Measurements from ENCODE around the gene TGM1.

The TGM1 gene

DNA sequence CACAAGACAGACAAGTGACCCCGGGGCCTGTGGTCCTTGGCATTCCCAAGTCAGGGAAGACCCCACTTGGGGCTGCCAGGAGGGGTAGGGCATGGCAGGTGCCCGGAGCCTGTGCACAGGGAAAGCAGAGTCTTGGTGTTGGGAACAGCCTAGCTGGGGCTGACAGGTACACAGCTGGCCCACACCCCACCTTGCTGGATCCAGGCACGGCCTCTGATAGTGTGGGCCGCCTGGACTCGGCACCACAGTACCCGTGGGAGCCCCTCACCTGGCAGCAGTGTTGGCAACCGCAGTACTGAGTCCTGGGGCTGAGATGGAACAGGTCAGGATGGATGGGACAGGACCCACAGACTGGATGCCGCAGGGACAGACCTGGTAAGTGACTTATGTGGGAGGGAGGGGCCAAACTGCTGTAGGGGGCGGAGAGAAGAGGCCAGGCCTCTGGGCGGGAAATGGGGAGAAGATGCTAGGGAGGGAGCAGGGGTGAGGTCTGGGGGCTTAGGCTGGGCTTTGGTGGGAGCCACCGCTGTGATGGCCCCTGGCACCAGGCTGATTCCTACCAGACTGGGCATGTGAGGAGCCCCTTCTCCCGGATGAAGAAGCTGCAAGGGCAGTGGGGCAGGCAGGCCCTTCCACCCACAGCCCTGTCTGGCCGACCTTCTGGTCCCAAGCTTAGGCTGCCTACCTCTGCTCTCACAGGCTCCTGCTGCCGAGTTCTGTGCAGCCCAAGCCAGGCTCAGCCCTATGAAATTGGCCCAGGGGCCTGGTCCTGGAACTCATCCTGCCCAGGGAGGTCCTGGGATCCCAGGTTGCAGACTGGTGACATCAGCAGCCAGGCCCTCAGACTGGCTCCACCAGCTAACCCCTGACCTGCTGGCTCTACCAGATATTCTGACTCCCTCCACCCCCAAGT lies at the start of gene TGM1:
TSS of gene TGM1 (minus strand) at position 357 of the 913 bp plus-strand sequence. CDS start 825 bp downstream, outside the sequence.
- DNase-seq (ENCODE audit: low spot score) = no peak

DNA sequence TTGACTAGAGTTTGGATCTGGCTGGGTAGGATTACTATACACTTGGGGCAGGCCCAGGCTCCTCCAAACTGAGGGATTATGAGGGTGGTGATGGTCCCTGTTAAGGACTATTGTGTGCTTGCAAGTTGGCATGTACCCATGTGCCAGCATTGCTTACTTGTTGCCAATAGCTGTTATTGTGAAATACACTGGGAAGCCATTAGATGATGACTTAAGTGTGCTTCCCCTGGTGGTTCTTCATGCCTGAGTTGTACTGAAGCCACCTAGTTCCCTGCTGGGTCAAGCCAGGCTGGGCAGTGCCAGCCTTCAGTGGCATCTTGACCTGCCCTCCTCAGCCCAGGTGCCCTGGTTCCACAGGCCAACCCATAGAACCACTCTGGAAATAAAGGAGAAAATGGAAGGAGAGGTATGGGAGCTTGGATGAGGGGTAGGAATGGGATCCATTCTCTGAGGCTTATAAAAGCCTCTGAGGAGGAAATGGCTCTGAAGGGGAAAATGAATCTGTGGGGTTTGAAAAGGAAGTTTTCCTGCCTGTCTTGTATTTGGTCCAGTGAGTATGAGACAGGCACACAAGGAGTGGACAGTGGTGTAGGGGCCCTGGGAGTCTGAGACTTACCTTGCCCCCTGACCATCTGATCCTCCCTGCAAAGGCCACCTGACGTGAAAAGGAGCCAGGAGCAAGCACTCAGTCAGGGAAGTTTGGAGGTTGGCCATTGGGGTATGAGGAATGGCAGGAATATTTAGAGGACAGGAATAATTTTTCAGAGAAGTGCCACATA lies 49.0 kb upstream of the TGM1 start:
- DNase-seq (ENCODE audit: low spot score) = no peak

DNA sequence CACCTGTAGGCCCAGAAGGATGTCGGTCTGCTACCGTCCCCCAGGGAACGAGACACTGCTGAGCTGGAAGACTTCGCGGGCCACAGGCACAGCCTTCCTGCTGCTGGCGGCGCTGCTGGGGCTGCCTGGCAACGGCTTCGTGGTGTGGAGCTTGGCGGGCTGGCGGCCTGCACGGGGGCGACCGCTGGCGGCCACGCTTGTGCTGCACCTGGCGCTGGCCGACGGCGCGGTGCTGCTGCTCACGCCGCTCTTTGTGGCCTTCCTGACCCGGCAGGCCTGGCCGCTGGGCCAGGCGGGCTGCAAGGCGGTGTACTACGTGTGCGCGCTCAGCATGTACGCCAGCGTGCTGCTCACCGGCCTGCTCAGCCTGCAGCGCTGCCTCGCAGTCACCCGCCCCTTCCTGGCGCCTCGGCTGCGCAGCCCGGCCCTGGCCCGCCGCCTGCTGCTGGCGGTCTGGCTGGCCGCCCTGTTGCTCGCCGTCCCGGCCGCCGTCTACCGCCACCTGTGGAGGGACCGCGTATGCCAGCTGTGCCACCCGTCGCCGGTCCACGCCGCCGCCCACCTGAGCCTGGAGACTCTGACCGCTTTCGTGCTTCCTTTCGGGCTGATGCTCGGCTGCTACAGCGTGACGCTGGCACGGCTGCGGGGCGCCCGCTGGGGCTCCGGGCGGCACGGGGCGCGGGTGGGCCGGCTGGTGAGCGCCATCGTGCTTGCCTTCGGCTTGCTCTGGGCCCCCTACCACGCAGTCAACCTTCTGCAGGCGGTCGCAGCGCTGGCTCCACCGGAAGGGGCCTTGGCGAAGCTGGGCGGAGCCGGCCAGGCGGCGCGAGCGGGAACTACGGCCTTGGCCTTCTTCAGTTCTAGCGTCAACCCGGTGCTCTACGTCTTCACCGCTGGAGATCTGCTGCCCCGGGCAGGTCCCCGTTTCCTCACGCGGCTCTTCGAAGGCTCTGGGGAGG lies 47.9 kb upstream of the TGM1 start, which contains the start of gene LTB4R:
TSS of gene LTB4R (plus strand) at position 857 of the 959 bp plus-strand sequence. CDS start 4,150 bp downstream, outside the sequence.
- DNase-seq (ENCODE audit: low spot score) = no peak

DNA sequence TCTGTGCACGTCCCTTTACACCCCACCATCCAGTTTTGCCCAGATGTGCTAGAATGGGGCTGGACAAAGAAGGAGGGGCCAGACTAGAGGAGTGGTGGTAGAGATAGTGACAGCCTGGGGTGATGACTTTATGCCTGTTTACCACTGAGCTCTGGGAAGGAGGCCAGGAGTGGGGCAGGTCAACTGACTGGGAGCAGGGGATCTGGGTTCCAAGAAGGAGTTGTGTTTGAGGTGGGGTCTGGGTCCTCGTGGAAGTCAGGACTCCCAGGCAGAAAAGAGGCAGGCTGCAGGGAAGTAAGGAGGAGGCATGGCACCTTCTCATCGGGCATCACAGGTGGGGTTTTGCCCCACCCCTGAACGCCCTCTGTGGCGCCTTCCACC lies 47.3 kb upstream of the TGM1 start:
- no peak for DNase-seq (ENCODE audit: low spot score)

DNA sequence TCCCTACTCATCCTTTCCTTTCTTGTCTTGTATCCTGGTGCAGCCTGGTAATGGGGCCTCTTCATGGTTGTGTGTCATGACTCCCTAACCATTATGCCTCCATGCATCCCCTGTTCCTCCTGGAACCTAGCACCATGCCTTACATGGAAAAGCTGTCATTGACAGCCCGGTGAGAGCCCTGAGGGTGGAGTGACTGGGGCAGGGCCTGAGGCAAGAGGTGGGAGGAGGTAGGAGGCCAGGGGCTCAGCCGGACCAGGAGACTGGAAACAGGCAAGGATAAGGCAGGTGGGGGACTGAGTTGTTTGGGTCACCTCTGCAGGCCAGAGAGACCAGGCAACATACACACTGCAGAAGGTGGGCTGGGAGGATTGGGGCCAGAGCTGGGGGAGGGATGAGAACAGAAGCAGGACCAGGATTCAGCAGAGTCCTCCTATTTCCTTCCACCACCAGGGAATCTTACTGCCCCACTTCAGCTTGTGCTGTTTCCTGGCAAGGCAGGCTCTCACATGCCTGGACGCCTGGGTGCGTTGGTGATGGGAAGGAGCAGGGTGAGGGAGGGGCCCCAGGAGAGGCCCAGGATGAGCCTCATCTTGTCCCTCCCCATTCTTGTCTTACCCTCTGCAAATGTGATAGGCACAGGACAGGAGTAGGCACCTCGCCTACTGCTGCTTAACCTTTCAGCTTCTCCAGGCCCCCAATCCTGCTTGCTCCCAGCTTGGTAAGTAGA lies 46.7 kb upstream of the TGM1 start, which contains the start of gene LTB4R2:
TSS of gene LTB4R2 (plus strand) at position 603 of the 727 bp plus-strand sequence. CDS start 525 bp downstream, outside the sequence.
- no peak for DNase-seq (ENCODE audit: low spot score)

DNA sequence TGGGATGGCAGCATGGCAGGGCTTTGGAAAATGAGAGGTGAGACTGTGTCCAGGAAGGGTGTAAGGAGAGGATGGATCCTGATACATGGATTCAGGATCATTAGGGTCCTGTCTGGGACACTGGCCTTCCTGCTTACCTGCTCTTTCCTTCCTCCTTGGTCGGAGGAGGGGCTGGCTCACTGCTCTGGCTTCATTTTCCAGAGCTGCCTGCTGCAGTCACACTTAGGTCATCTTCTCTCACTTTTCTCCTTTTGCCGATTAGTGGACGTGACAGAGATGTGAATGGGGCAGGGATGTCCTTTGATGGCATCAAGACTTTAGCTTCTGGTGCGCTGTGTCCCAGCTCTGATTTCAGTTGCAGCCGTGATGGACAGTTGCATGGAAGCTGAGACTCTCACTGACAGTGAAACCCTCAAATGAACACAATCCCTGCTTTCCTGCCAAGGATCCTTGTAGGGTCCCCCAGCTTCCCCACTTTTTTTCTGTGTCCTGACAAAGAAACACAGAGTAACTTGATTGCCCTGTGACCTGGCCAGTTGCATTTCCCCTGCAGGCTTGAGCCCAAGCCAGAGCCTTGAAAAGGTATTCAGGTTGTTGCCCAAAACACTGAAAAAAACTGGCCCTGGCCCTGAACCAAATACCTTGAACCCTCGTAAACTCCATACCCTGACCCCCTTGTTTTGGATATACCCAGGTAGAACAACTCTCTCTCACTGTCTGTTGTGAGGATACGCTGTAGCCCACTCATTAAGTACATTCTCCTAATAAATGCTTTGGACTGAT lies 45.6 kb upstream of the TGM1 start:
- no peak for DNase-seq (ENCODE audit: low spot score)

DNA sequence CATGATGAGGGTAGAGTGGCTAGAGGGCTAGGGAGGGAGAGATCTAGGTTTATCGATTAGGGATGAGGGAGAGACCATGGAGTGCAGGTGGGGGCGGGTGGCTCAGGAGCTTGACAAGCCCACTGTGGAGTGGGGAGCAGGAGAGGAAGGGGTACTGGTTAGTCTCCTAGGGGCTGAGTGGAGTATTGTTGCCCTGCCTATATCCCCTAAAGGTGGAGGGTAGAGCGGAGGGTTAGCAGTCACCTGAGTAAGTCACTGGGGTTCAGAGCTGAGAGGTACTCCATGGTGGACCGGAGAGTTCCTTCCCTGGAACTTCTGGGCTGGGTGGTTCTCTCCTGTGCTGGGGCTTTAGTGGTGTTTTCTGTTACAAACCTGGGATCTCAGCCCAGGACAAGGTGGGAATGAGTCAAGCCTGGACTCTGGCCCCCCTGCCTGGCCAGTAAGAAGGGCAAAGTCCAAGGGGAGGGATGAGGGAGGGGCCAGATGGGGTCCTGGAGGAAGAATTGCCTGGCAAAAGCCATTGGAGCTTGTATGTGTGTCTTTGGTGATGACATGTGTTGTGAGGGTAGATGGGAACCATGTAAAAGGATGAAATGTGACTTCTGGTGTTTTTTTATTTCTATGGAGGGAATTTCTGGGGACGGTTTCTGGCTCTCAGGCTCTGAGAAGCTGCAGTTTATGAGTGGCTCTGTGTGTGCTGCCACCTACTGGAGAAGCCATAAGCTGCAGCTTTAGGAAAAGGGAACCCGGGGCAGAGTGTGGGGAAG lies 44.8 kb upstream of the TGM1 start, which contains the start of gene CIDEB:
TSS of gene CIDEB (minus strand) at position 403 of the 767 bp plus-strand sequence. CDS start at position 284, 119 bp downstream.
- DNase-seq (ENCODE audit: low spot score) = peak; percentile 97

DNA sequence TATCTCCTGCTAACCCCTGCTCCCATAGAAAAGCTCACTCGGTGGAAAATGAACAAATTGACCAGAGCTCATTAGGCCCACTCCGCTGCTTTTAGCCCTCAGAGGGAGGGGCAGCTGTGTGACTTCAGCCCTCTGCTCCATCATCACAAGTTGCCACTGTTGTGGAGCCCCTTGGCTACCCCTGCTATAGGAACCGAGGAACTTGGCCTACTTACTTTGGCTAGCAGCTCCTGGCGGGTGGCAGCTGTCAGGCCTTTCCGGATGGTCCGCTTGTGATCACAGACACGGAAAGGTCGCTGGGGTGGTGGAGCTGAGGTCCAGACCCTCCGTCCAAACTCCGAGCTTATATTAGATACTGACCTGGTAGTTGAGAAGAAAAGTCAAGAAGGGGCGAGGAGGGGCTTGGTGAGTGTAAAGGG lies 44.2 kb upstream of the TGM1 start:
- no peak for DNase-seq (ENCODE audit: low spot score)

DNA sequence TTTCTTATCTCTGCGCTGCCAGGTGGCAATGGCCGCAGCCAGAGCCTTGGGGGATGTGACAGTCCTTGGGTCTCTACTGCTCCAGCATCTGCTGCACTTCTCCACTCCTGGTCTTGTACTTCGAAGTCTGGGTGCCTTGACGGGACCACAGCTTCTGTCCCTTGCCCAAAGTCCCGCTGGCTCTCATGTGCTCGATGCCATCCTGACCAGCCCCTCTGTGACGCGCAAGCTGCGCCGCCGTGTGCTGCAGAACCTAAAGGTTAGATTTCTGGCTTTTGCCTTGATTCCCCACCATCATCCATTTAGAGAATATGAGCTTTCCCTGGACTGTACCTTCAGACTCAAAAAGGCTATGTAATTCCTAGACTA lies 41.0 kb upstream of the TGM1 start:
- no peak for DNase-seq (ENCODE audit: low spot score)

DNA sequence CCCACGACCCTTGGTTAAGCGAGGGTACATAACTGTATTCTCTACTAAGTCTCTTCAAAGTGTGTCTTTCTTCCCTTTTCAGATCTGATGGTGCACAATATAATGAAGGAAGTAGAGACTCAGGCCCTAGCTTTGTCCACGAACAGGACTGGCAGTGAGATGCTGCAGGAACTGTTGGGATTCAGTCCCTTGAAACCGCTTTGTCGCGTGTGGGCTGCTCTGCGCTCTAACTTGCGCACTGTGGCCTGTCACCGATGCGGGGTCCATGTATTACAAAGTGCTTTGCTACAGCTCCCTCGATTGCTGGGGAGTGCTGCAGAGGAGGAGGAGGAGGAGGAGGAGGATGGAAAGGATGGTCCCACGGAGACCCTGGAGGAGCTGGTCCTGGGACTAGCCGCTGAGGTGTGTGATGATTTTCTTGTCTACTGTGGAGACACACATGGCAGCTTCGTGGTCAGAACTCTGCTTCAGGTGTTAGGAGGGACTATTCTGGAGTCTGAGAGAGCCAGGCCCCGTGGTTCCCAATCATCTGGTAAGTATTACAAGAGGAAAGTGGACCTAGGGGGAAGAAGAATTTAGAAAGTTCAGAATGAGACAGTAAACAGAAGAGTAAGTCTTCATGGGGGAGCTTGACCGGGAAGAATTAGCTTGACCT lies 37.5 kb upstream of the TGM1 start:
- DNase-seq (ENCODE audit: low spot score) = no peak

DNA sequence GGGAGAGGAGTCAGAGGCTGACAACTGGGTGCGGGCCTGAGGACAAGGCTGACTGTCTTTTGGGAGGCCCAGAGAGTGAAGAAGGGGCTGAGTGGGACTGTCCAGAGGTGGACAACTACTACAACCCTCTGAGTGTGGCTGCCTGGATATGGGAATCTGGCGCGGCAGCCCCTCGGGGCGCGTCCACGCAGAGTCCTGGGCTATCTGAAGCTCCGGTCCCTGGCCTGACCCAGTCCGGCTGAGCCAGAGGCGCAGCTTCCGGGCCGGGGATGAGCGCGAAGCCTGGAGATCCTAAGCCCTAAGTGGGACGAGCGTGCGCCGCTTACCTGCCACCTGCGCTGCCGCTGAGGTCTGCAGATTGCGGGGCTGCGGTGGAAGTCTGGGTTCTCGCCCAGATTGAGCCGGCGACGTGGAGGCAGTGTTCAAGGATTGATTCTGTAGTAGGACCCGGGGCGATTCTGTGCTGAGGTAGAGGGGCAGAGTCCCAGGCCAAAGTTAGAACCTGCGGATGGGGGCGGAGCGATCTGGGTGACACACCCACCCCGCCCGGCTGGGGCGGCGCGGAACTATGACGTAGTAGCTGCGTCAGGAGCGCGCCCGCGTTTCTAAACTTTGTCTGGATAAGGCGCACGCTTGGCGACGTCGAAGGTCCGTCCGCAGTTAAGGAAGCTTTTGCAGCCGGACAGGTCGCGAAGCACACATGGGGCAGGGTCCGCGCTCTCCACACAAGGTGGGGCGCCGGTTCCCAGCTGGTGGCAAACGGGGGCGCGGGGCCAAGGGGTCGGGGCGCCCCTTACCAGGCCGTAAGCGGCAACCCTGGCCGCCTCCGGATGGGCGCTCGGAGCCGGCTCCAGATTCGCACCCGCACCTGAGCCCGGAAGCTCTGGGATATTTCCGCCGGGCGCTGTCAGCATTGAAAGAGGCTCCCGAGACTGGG lies 36.5 kb upstream of the TGM1 start, which contains the start of the genes DHRS1 and NOP9:
TSS of gene DHRS1 (minus strand) at position 526 of the 937 bp plus-strand sequence. CDS start 674 bp downstream, outside the sequence.
TSS of gene NOP9 (plus strand) at position 596 of the 937 bp plus-strand sequence. CDS start at position 701, 105 bp downstream.
- DNase-seq (ENCODE audit: low spot score) = peak; percentile 87

DNA sequence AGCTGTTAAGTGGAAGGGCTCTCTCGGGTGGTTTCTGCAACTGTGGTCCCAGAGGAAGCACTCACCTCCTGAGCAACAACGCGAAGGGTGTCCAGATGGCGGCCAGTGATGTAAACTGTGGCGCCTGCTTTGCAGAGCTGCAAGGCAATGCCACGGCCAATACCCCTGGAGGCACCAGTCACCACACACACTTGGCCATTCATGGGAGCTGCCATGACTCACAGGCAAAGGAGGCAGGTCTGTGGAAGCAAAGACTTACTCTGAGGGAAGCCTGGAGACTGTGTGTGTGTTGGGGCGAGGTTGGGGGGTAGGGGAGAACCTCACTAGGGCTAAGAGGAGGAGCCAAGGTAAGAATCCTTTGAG lies 35.9 kb upstream of the TGM1 start:
- no peak for DNase-seq (ENCODE audit: low spot score)

DNA sequence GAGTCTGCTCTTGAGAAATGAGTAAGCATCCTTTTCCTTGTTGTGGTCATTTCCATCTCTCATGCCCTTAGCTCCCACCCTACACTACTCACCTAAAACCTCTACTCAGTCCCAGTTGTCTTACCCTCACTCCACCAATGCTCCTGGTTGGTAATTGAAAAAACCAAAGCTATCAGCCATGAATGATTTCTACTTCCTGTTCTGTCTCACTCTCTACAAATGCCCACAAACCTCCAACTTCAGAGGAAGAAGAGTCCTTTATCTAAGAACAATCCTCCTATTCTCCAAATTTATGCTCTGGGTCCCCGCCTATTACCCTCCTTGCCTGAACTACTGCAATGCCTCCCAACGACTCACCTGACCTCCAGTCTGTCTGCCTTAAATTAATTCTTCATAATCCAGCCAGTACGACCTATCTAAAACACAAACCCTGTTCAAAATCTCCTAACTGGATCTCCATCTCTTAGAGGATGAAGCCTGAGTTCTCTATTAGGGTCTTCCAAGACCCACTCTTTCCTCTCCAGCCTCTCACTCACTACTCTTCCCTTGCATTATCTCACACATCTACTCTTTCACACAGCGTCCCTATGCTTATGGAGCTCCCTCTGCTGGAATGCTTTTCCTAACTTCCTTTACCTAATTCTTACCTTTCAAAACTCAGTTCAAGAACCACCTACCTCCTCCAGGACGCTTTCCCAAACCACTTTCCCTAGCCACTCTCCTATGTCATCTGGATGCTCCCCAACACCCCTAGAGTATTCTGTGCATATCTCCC lies 34.4 kb upstream of the TGM1 start:
- no peak for DNase-seq (ENCODE audit: low spot score)

DNA sequence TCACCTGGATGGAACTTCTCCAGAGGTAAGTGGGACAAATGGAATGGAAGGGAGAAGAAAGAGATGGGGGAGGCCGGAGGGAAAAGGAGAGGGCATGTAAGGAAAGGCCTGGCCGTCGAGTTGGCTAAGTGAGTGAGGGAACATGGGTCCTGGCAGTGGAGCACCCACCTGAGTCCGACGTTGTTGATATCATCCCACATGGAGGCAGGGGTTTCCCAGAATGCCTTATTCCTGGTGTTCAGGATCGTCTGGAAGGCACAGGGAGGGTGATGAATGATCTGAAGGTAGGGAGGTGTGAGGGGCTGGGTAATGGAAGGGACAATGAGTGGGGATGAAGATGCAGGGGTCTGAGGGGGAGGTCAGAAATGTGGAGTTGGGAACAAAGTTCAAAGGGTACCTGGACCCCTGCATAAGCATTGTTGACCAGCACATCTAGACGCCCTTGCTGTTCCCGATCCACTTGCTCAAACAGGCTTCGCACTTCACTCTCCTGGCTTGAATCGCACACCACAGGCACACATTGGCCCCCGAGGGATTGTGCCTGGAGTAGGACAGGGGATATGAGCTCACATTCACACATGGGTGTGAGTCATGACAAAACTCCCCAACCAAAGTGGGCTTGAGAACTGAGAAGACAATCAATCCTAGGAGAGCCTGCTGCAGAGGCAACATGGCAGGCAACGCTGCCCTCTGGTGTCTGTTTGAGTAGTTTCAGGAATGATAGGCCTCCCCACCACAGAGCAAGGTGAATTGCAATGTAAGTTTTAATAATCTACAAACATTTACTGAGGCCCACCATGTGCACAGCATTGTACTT lies 33.6 kb upstream of the TGM1 start:
- DNase-seq (ENCODE audit: low spot score) = peak; percentile 70

DNA sequence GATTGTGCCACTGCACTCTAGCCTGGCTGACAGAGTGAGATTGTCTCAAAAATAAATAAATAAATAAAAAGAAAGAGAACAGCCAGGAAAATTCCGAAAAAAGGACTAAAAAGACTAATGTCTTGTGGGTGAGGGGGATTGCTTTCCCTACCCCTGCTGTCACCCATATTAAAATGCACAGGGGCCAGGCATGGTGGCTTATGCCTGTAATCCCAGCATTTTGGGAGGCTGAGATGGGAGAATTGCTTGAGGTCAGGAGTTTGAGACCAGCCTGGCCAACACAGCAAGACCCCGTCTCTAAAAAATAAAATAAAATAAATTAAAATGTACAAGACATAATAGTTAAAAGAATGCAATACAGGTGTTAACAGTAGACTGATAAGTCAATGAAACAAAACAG lies 30.5 kb upstream of the TGM1 start:
- no peak for DNase-seq (ENCODE audit: low spot score)

Measured in HuH-7.5 (cell line).